HG02870 (cell line): Measurements from ENCODE around the gene DCDC2C.

Experiments
- ATAC-seq: cut with Tn5 transposase; IDR thresholded peaks from one replicate; pipeline ENCODE4 v1.9.1; 2021; ENCODE audit warnings: mild to moderate bottlenecking, moderate library complexity; ENCODE audit not compliant: unreplicated experiment

DCDC2C gene

DNA sequence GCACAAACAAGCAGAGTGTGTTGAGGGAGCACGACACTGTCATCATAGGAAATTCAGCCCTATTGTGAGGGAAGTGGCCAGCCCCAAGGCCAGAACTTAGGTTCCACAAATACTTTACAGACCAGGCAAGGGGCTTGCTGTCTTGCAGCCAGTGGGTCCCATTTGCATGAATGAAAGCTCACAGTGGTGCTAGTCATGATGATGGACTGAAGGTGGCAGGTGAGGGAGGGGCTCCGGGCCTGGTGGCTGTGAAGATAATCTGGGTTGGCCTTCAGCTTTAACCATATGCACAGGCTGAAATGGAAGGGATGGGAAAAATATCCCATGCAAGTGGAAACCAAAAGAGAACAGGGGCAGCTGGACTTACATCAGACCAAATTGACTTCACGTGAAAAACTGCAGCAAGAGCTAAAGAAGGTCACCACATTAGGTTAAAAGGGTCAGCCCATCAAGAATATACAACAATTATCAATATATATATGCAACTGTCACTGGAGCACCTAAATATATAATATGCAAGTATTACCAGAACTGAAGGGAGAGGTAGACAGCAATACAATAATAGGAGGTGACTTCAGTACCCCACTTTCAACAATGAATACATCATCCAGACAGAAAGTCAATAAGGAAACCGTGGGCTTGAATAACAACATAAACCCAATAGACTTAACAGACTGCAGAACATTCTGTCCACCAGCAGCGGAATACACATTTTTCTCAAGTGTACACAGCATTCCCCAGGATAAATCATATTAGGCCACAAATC lies 39.6 kb downstream of the DCDC2C start:
- no peak for ATAC-seq

DNA sequence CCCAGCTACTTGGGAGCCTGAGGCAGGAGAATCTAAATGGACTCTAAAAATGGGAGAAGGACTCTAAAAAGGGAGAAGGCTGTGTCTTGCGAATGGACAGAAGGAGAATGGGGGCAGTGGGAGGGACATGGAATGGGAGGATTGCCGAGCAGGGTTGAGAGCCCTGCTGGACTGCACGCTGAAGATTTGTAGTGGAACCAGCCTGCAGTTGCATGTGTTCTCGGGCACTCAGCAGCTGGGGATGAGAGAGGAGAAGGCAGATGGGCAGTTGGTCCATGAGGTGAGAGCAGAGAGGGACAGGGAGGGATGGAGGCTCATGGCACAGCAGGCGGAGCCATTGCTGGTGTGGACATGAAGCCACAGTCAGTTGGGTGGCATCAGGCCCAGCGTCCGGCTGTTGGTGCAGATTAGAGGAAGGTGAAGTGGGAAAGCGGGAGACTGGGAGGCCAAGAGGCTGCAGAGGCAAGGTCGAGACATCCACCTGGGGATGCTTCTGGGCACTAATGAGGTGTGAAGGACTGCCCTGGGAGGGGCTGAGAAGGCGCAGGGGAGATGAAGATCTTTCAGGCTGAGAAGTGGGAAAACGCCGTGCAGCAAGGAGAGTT lies 40.7 kb downstream of the DCDC2C start:
- no peak for ATAC-seq

GRCh38 chr2:3745920-3746319 lies 42.5 kb downstream of the DCDC2C start:
- no peak for ATAC-seq

DNA sequence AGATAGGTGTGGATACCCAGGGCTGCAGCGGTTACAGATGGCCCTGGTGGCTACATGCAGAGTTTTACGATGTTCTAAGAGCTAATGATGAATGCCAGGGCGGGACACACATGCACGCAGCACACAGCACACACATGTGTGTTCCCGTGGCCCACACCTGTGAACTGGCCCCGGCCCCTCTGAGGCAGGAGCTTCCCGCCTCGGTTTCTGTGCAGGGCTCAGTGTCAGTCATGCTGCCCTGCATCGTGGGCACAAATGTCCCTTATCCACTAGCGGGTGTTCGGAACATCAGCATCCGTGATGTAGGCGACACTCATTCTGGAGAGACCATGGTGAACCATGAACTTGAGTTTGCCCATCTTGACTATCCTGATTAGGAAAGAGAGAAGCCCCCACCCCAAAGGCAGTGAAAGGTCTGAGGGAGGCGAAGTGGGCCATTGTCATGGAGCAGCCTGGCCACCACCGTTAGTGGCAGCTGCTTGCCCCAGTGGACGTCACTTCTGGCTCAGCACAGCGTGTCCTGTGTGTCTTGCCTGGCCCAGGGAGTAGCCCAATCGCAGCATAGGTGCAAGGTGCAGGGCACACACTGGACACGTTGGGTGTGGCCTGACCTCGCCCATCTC lies 43.8 kb downstream of the DCDC2C start:
- no peak for ATAC-seq

DNA sequence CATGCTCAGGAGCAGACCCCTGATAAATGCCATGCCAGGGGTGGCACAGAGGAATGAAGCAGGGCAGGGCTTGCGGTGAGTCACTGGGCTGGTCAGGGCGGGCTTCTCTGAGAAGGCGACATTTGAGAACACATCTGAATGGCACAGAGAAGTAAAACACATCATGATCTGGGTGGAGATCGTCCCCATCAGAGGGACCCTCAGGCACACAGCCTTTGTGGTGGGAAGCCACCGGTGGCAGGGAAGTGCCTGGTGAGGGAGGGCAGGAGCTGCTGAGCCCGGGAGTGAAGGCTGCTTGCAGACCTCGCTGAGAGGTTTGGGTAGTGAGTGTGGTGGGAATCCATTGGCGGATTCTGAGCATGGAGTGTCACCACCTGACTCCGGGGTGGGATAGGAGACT lies 44.5 kb downstream of the DCDC2C start:
- ATAC-seq = no peak

GRCh38 chr2:3749201-3749600 lies 45.8 kb downstream of the DCDC2C start:
- no peak for ATAC-seq

GRCh38 chr2:3751251-3751650 lies 47.9 kb downstream of the DCDC2C start:
- ATAC-seq = no peak

DNA sequence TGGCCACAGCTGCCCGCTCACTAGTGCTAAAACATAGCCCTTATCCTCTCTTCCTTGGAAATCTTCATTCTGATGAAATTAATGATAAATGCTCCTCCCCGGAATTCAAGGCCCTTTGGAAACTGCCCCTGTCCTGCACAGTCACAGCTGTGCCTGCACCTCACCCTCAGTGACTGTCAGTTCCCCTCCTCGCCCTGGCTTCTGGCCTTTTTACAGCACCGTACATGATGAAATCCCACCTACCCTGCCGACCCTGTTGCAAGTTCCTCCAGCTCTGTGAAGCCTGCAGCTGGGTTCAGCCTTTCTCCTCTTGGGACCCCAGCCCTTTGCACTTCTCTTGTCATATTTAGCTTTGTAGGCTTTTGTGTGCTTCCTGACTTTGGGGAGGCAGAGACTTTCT lies 48.4 kb downstream of the DCDC2C start:
- ATAC-seq = no peak

DNA sequence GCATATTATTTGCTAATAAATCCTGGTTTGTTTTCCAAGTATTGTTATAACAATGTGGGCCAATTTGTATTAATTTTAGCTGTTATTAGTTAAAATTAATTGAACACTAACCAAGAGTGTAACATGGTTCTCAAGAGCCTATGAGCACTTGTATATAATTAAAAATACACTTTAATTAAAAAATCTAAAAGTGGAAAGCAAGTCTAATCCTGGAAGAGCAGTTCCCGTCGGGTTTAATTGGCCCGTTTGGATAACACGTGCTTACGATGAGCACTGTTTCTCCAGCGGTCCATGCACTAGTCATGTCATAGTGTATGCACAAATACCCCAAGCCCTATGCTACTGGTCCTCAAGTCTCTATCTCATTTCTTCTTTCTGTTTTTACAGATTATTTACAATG lies 49.0 kb downstream of the DCDC2C start:
- ATAC-seq = no peak

GRCh38 chr2:3753561-3753960 lies 50.2 kb downstream of the DCDC2C start:
- ATAC-seq = no peak

DNA sequence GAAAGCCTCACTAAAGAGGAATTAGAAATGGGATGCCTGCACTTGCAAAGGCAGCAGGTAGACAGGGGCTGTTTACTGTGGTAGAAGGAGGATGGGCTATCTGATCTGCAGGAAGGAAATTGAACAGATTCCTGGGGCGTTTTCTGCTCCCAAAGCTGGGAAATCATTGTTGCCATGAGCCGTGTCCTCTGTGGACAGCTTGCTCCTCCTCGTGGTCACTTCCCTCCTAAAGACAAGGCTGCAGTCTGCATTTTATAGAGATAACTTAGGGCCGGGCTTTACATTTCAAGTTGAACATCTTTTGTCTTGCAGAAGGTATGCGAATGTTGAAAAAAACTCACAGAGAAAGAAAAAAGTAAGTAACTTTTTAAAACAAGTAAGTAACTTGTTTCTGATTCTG lies 50.9 kb downstream of the DCDC2C start:
- no peak for ATAC-seq

DNA sequence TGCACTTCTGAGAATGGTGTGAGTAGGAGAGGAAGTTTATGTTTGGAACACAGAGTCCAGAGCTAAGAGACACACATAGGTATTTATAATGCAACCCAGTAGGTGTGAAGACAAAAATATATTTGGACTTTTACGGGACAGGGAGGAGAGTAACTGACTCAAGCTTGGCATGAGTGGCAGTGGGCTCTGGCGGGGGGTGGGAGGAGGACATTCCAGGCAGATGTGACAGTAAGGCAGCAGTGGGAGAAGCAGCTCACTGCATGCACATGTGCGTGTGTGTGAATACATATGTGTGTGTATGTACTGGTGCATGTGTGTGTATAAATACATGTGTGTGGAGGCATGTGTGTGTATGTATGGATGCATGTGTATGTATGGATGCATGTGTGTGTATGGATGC lies 51.4 kb downstream of the DCDC2C start:
- no peak for ATAC-seq

DNA sequence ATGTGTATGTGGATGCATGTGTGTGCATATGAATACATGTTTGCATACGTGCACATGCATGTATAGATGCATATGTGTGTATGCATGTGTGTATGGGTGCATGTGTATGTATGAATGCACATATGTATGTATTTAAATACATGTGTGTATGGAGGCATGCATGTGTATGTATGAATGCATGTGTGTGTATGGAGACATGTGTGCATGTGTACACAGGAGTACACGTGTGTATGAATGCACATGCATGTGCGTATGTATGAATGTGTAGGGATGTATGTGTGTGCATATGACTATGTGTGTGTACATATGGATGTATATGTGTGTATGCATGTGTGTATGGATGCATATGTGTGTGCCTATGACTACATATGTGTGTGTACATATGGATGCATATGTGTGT lies 51.9 kb downstream of the DCDC2C start:
- ATAC-seq = no peak

DNA sequence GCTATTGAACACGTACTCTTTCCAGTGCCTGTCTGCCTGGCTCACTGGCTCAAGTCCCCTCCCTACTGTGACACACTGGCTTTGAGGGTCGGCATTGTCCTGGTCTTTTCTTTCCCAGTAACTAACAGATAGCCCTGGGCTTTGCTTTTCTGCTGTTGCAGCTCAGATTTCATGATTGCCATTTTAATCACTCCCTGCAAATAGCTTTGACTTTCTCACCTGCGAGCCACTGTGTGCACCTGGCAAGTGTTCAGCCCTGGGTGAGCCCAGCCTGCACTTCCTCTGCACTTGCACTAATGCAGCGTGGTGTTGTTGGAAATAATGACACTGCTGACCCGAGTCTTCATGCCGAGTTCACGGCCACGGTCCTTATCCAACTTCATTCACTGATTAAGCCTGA lies 52.9 kb downstream of the DCDC2C start:
- no peak for ATAC-seq

GRCh38 chr2:3758906-3759305 lies 55.5 kb downstream of the DCDC2C start:
- no peak for ATAC-seq

GRCh38 chr2:3759331-3759730 lies 56.0 kb downstream of the DCDC2C start:
- no peak for ATAC-seq

GRCh38 chr2:3759761-3760160 lies 56.4 kb downstream of the DCDC2C start:
- no peak for ATAC-seq

DNA sequence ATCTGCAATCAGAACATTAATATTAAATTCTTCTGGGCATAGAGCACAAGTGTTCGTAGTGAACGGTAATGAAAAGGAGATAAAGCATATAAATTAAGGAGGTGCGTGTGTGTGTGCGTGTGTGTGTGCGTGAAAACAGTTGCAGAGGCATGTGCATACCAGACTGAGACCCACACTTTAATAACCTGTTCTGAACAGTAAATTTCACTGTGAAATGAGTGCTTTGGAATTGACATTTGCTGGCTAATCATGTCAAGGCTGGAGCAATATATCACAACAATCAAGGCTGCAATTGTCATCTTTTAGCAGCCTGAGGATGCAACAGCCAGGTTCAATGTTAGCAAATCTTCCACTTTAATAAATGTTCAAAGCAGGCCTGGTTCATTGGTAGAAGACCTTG lies 57.9 kb downstream of the DCDC2C start:
- no peak for ATAC-seq

DNA sequence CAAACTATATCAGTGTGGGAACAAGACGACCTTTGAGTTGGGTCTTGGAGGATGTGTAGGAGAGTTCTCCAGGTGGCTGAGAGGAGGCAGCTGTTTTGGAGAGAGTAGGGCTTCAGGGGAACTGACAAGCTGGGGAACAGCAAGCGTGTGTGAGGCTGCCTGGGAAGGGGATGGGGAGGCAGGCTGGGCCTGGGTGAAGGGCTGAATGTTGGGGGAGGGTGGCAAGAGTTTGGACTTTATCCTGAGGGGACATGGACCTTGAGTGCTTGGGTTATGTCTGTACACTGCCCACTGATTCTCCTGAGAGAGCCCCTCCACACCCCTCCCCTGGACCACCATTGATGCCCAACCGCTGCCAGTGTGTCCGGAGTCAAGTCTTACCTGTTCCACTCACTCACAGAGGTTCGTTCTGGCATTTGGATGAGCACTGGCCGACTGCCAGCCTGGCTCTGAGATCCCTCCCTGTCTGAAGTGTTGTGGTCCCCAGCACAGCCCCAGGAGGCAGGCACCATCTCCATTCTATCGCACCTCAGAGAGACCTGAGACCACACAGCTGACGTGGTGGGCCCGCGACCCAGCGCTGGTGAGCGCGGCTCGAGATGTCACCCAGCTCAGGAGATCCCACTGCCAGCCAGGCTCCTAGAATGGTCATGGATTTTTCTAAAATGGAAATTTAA lies 59.5 kb downstream of the DCDC2C start:
- no peak for ATAC-seq

DNA sequence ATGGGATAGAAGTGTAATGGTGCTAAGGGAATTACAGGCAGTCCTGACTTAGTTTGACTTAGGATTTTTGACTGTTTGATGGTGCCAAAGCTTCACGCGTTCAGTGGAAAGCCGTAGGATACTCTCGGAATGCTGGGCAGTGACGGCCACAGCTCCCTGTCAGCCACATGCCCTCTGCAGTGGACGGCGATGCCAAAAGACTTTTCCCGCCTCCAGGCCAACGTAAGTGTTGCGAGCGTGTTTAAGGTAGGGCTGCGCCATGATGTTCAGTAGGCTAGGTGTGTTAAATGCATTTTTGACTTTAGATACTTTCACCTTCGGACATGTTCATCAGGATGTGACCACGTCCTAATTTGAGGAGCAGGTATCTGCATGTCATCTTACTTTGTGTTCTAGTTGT lies 63.4 kb downstream of the DCDC2C start:
- ATAC-seq = no peak

DNA sequence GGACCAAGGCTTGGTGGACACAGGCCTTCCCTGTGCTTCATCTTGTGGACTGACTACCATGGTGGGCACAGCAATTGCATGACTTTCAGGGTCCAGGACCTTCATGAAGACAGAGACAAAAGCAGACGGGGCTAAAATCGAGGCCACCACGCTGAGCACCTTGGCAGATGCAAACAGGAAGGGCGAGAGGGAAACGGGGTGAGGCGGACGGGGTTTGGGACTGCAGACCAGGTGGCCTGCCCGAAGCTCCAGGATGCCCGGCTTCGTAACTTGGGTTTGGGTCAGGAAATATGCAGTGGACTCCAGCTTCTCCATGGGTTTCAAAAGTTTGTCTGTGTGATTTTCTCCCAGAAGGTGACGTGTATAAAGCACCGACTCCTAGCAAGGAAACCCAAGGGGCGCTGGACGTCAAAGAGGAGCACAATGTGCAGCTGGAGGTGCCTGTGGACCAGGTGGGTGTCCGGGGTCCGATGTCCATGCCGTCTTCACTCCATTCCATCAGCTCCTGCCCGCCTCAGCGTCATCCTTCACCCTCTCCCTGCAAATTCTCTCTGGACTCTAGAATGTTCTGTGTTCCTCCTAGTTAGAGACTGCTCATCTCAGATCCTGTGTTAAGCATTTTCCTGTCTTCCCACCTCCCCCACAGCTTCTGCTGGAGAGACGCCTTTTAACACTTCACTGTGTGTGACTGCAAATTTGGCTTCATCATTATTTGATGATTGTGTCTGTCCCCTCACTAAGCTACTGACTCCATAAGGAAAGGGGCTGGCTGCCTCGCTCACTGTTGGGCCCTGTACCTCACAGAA lies 65.8 kb downstream of the DCDC2C start:
- no peak for ATAC-seq
